ENCODE data around the gene MEA1.
"Not testable (repeated sequence)": the region's sequence is repeated elsewhere in the genome, so short reads cannot be mapped to it uniquely, and the experiment has no call there.

The MEA1 gene

DNA sequence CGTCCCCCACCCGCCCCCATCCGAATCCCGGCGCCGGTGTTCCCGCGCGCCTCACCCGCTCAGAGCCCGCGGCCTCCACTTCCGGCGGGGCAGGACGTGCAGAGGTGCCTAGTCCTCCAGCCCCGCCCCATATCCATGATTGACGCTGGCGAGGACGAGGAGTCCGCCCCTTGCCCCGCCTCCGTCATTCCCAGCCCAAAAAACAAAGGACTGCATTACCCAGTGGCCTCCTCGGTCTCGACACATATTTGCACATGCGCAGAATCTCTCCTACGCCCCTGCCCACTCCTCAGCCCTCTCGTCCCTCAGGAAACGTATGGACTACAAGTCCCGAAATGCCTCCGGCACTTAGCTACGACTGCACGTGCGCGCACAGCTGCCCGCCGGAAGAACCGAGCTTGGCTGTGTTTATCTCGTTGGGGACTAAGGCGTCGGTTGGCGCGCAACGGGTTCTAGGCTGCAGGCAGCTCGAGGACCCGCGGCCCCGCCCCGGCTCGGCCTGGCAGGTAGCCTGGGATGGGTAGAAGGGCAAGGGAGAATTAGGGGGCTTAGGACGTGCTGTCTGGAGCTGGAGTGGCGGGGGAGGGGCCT, at the start of gene MEA1, which contains the start of gene KLHDC3:
TSS of gene MEA1 (minus strand) at position 104 of the 591 bp plus-strand sequence. CDS start 133 bp downstream, outside the sequence.
TSS of gene KLHDC3 (plus strand) at position 407 of the 591 bp plus-strand sequence. CDS start 2,944 bp downstream, outside the sequence.
- peak; percentile 100 for DNase-seq (ENCODE audit: low spot score)

- no peak for DNase-seq (ENCODE audit: low spot score)
Observed at GRCh38 chr6:43062818-43063217, 49.1 kb upstream of the MEA1 start.

DNA sequence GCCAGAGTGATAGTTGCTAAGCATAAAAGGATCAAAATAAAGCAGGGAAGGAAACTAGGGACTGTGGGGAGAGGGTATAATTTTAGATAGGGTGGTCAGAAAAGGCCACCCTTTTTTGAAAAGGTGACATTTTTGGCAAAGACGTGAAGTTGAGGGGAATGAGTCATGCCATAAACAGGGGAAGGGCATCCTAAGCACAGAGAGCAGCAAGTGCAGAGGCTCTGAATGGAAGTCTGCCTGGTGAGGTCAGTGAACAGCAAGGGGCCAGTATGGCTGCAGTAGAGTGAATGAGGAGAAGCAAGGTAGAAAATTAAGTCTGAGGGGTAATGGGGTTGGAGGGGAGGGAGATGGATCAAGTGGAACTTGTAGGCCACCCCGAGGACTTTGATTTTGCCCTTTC, 48.1 kb upstream of the MEA1 start:
- no peak for DNase-seq (ENCODE audit: low spot score)

GRCh38 chr6:43060755-43061633, 47.2 kb upstream of the MEA1 start:
- no peak for DNase-seq (ENCODE audit: low spot score)

GRCh38 chr6:43060034-43060754, 46.4 kb upstream of the MEA1 start:
- no peak for DNase-seq (ENCODE audit: low spot score)

DNA sequence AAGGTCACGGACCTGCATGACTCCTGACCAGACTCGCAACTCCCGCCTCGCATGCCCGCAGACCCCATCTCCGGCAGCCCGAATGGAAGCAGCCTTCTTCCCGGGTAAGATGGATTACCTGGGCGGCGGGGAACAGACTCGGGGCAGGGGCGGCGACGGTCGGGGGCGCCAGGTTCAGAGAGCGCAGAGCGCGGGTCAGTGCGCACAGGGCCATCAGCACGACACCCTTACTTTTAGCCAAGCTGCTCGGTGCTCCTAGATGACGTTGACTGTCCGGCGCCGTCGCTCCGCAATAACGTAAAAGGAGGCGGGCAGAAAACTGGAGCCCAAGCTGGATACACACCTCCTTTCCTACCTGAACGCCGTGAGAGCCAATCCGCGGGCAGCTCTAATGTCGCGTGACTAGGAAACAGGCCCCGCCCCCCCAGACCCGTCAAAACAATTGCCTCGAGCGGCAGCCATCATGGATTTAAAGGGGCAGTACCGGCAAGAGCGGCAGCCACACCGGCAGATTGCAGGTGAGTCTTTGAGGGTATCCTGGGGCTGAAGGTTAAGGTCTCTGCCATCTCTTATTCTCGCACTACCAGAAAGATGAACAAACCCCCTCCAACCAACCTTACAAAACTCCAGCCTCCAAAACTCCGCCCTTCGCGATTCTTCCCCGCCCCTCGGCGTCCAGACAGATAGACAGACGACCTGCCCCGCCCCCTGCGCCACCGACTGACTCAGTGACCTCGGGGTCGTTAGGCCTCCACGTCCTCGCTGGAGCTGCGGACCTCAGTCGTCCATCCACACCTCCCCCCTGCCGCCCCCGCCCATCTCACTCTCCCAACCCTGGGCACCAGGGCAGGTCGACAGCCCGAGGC, 45.7 kb upstream of the MEA1 start, which contains the start of the genes KLC4 and MRPL2:
TSS of gene KLC4 (plus strand) at position 464 of the 866 bp plus-strand sequence. CDS start 1,705 bp downstream, outside the sequence.
TSS of gene MRPL2 (minus strand) at position 267 of the 866 bp plus-strand sequence. CDS start at position 214, 53 bp downstream.
- peak; percentile 99 for DNase-seq (ENCODE audit: low spot score)

- no peak for DNase-seq (ENCODE audit: low spot score)
Observed at GRCh38 chr6:43058531-43058930, 44.8 kb upstream of the MEA1 start.

GRCh38 chr6:43055966-43056365, 42.2 kb upstream of the MEA1 start:
- no peak for DNase-seq (ENCODE audit: low spot score)

DNA sequence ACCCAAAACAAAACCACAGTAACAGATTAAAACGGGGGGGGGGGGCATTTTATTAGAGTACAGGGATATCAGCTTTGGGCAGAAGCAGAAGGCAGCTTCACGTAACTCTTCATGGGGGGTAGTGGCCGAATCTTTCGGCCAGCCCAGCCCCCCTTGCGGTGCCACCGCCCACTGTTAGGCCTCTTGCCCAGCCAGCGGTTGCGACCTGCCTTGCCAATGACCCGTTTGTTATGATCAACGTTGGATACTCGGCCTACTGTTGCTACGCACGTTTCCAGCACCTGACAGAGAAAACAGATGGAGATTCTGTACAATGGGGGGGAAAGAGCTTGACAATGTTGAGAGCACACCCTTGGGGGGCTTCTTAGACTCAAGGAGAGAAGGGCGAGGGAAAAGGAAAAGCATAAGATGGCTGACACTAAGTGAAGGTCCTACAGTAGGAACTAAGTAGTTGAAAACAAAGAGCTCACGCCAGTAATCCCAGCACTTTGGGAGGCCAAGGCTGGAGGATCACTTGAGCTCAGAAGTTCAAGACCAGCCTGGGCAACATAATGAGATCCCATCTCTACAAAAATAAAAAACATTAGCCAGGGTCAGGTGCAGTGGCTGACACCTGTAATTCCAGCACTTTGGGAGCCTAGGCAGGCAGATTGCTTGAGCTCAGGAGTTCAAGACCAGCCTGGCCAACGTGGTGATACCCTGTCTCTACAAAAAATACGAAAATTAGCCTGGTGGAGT, 40.6 kb upstream of the MEA1 start:
- no peak for DNase-seq (ENCODE audit: low spot score)

DNA sequence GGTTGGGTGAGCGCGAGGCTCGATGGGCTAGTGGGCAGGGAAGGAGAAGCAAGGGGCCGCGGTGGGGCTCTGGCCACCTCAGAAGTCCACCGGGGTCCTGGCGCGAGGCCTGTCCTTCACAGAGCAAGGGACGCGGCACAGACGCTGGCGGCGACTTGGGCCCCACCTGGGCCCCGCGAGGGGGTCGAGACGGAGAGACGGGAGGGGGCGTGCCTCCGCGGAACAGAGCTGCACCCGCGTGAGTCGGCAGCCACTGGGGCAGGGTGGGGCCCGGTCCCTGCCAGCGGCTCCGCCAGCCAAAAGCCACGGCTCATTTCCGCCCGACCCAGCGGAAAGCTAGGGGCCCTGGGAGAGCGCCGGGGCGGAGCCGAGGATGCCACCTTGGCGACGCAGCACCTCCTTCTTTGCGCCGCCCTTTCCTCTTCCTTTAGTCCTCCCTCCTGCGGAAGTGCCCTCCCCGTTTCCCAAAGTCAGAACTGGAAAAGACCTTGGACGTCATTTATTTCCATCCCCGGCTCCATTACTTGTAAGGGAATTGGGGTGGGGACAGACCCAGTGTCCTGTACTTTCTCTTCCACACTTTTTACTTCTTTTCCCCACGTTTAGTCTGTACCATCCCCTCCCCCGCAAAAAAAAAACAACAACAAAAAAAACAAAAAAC, 39.9 kb upstream of the MEA1 start, which contains the start of gene CUL7:
TSS of gene CUL7 (minus strand) at position 307 of the 661 bp plus-strand sequence. CDS start 1,063 bp downstream, outside the sequence.
- DNase-seq (ENCODE audit: low spot score): peak; percentile 99

GRCh38 chr6:43052842-43053544, 39.2 kb upstream of the MEA1 start:
- DNase-seq (ENCODE audit: low spot score): peak; percentile 26

DNA sequence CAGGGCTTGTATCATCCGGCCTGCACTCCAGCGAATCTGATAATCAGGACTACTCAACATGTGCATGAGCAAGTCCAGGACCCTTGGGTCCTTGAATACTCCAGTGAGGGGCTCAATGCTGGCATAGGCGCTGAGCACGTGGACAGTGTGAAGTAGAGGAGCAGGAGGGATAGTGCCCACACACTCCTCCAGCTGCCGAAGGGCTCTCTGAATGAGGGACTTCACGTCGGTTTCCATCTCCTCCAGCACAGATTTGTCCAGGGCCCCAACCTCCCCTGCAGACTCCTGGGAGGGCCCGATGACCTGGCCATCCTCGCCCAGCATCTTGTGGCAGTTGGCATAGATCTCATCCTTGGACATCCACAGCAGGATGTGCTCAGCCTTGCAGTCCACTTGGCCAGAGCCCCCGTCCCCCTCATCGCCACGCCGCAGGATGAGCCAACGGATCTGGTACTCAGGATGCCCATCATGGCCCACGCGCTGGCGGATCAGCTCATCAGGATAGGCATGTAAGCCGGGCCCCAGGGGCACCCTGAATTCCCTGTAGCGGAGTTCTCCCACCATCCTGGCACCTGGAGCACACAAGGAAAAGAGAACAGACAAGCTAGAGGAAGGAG, 38.6 kb upstream of the MEA1 start:
- DNase-seq (ENCODE audit: low spot score): no peak

DNA sequence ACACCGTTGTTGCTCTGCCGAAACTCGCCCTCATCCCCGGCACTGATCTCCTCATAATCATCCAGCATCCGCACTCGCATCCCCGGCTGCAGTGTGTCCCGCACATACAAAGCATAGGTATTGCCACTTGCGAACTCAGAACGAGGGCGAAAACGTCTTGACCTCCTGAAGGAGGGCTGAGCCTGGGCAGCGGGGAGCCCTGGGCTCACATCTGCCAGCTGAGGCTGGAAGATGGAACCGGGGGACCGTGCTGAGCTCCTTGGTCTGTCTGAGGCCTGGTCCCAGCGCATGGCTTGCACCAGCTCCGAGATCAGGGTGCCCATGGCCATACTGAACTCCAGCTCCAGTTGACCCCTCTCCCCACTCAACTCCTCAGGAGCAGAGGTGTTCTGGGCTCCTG, 37.2 kb upstream of the MEA1 start:
- no peak for DNase-seq (ENCODE audit: low spot score)

GRCh38 chr6:43047998-43048397, 34.3 kb upstream of the MEA1 start:
- DNase-seq (ENCODE audit: low spot score): no peak

DNA sequence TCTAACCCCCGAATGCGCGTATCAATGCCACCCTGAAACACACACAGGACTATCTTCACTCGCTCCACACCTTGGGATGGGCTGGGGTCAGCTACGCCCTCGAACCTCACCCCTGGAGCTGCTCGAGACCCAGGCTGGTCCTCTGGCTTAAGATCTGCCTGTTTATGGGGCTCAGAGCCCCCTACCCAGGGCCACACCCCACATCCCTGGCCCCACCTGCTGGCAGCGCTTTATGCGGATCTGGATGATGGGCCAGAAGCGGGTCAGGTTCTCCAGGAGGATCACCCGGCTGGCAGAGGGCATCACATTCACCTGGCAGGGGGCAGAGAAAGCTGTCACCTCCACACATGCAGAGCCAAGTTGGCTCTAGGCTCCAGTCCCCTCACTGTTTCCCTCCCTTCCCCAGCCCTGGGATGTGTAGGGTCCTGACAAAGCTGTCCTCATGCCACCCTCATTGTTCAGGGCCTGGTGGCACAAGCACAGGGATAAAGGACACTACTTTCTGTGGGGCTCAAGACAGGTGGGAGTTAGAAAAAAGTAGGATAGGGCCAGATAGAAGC, 31.7 kb upstream of the MEA1 start:
- DNase-seq (ENCODE audit: low spot score): no peak

DNA sequence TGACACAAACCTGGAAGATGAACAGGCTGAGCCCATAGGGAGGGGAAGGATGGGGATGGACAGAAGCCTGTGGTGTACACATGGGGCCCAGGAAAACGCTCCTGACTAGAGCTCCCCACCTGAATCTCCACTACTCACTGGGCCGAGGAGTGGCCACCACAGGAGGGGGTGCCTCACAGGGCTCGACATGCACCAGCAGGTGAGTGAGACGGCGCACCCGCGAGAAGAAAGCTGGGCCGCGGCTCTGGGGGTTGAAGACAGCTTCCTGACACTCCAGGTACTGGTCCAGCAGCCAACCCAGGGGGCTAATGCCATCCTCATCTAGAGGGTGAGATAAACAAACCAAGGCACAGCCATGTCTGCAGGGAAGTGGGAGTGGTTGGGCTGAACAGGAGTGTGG, 29.6 kb upstream of the MEA1 start:
- no peak for DNase-seq (ENCODE audit: low spot score)

- not testable (repeated sequence) for DNase-seq (ENCODE audit: low spot score)
Observed at GRCh38 chr6:43041475-43041874, 27.7 kb upstream of the MEA1 start.

DNA sequence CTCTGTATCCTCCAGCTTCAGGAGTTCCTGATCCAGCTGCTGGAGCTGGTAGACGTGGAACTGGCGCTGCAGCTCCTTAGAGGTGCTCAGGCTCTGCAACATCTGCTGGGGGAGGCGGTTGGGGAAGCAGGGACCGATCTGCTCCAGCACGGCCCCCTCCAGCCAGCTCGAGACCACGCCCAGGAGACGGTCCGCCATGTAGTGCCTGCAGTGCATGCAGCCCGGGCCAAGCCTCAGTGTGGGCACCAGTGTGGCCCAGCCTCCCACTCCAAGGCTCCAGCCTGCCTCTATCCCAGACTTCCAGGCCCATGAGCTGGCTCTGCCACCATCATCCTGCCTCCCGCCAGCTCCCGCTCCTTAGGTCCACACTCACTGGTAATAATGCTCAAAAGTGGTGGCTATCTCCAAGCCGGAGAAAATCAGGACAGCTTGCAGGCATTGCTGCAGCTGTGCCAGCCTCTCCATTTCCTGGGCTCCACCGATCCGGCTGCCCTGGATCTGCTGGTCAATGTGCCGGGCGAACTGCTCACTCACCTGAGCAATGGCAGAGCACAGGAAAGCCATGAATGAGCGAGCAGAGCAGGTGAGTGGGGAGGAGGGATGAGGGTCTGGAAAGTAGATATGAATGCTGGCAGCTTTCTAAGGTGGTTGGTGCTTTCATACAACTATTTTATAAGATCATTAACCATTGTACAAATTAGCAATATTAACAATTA, 27.0 kb upstream of the MEA1 start:
- DNase-seq (ENCODE audit: low spot score): no peak

Measured in AG08395 (cell line).